H1 (cell line): Measurements from ENCODE around the gene CEP85L.

Experiments used
- RAD21 ChIP-seq, 2 experiments: IDR thresholded peaks in 1 of 2; conservative IDR thresholded peaks in 1 of 2; 2 replicates each; pipeline ENCODE4 v1.6.1; 2011; ENCODE audit warnings: low read depth in 2 of 2, low read length in 2 of 2, improper control_type of control experiment in 1 of 2, inconsistent platforms in 1 of 2, mild to moderate bottlenecking in 1 of 2, moderate library complexity in 1 of 2
- SUZ12 ChIP-seq: fragments of 200-600 bp; sonication (generic); IDR thresholded peaks from 2 replicates; pipeline ENCODE4 v1.6.1; 2012; ENCODE audit warnings: mild to moderate bottlenecking, inconsistent platforms, low read length, moderate library complexity, mixed read lengths
- TF ChIP-seq, protein P1 (sequence below), 3 experiments: IDR thresholded peaks; 1 replicate in 2 of 3; 2 replicates in 1 of 3; pipeline versions ENCODE4 v1.5.1 to v1.6.1; 2011; ENCODE audit warnings: low read length in 3 of 3, mild to moderate bottlenecking in 3 of 3, inconsistent platforms in 2 of 3, low read depth in 1 of 3, moderate library complexity in 1 of 3; ENCODE audit not compliant: insufficient read depth in 1 of 3; ENCODE audit errors: control extremely low read depth in 1 of 3

DNA sequence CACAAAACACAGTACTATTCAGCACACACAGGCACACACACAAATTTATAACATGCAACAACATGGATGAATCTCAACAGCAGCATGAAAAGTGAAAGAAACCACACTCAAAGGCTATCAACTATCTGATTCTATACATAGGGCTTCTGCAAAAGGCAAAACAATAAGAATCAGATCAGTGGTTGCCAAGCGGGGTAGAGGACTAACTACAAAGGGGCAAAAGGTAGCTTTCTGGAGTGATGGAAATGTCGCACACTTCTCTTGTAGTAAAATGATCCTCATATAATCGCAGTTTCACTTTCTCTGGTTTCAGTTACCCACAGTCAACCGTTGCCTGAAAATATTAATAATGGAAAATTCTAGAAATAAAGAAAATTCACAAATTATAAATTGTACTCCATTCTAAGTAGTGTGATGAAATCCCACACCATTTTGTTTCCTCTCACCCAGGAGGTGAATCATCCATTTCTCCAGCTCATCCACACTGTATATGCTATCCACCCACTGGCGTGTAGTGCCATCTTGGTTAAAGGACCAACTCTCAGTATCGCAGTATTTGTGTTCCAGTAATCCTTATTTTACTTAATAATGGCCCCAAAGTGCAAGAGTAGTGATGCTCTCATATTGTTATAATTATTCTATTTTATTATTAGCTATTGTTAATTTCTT, 116.1 kb downstream of the CEP85L start:
- TF ChIP-seq, protein P1, sequence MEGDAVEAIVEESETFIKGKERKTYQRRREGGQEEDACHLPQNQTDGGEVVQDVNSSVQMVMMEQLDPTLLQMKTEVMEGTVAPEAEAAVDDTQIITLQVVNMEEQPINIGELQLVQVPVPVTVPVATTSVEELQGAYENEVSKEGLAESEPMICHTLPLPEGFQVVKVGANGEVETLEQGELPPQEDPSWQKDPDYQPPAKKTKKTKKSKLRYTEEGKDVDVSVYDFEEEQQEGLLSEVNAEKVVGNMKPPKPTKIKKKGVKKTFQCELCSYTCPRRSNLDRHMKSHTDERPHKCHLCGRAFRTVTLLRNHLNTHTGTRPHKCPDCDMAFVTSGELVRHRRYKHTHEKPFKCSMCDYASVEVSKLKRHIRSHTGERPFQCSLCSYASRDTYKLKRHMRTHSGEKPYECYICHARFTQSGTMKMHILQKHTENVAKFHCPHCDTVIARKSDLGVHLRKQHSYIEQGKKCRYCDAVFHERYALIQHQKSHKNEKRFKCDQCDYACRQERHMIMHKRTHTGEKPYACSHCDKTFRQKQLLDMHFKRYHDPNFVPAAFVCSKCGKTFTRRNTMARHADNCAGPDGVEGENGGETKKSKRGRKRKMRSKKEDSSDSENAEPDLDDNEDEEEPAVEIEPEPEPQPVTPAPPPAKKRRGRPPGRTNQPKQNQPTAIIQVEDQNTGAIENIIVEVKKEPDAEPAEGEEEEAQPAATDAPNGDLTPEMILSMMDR (IDR thresholded peaks at IDR 0.05; ENCODE audit: control extremely low read depth in 1 of 3, insufficient read depth in 1 of 3, low read depth in 1 of 3, low read length in 3 of 3), result no peak
- TF ChIP-seq RAD21 (IDR thresholded peaks at IDR 0.05 in 1 of 2, conservative IDR thresholded peaks at IDR 0.05 in 1 of 2; ENCODE audit: low read depth in 2 of 2, low read length in 2 of 2), result no peak
- no peak for TF ChIP-seq SUZ12
